GM12878 (cell line): ENCODE data around the gene HIF1AN. TPM values are rescaled to one million over a fixed set of nuclear protein-coding genes. Genes with fewer than 3 reads are reported as not detected.

Experiments
- ATAC-seq: fragments of 200-7000 bp; cut with Tn5 transposase; 3 replicates; pipeline ENCODE4 v1.9.1; 2020; ENCODE audit warnings: mild to moderate bottlenecking, moderate library complexity
- BruUV-seq: library from RNA; stranded (reverse); fragments of 400-500 nt; replicated peaks from 2 replicates; lab custom pipeline; 2021; lab: Mats Ljungman, UMichigan
- CTCF ChIA-PET: fragments of 300-600 bp; sonication (Branson Sonifier 250); formaldehyde crosslinking; extraction: SDS; loops from one replicate; lab custom pipeline; 2021; ENCODE audit warnings: inconsistent platforms; lab: Yijun Ruan, JAX
- POLR2A ChIA-PET: fragments of 350-600 bp; formaldehyde crosslinking; extraction: SDS; loops from one replicate; lab custom pipeline; 2021; ENCODE audit warnings: inconsistent platforms; lab: Charles Lee
- RAD21 ChIA-PET: fragments of 300-600 bp; sonication (Branson Sonifier 250); formaldehyde crosslinking; loops from one replicate; lab custom pipeline; 2023; ENCODE audit warnings: antibody characterized with exemption; ENCODE audit not compliant: unreplicated experiment; lab: Charles Lee
- SMC1A ChIA-PET: fragments of 300-600 bp; sonication (Branson Sonifier 250); formaldehyde crosslinking; loops from one replicate; lab custom pipeline; 2023; ENCODE audit not compliant: unreplicated experiment, uncharacterized antibody; lab: Charles Lee
- DNase-seq: peaks from one replicate; pipeline ENCODE4 v3.0.0-alpha.2; 2011; ENCODE audit warnings: low read depth, low spot score
- FAIRE-seq: peaks from 3 replicates; lab custom pipeline; 2011; peaks lifted over from hg19 to GRCh38; lab: Jason Lieb, UNC
- H2AFZ ChIP-seq: 2 replicates; pipeline ENCODE4 v1.6.0; 2011; ENCODE audit warnings: low read depth, low read length, control low read depth; ENCODE audit not compliant: control insufficient read depth
- H3K27ac ChIP-seq: 2 replicates; pipeline ENCODE4 v1.5.1; 2011; ENCODE audit warnings: control low read depth; ENCODE audit not compliant: control insufficient read depth, insufficient read depth
- H3K27me3 ChIP-seq, 2 experiments: replicated peaks in 1 of 2; 2 replicates each; pipeline versions ENCODE4 v1.6.0 to v1.6.1; 2011; ENCODE audit warnings: low read length in 1 of 2; ENCODE audit not compliant: control insufficient read depth in 2 of 2, insufficient read depth in 2 of 2
- H3K36me3 ChIP-seq, 2 experiments: 2 replicates each; pipeline ENCODE4 v1.5.1; 2011; ENCODE audit warnings: low read length in 1 of 2; ENCODE audit not compliant: control insufficient read depth in 2 of 2, insufficient read depth in 2 of 2
- H3K4me1 ChIP-seq: 2 replicates; pipeline ENCODE4 v1.6.1; 2011; ENCODE audit warnings: mild to moderate bottlenecking, low read length, moderate library complexity, mixed read lengths; ENCODE audit not compliant: control insufficient read depth, insufficient read depth
- H3K4me2 ChIP-seq: 2 replicates; pipeline ENCODE4 v1.6.0; 2011; ENCODE audit warnings: control low read depth; ENCODE audit not compliant: control insufficient read depth, insufficient read depth
- H3K4me3 ChIP-seq: fragments of 200-600 bp; sonication (generic); 2 replicates; pipeline ENCODE4 v1.5.1; 2016
- H3K79me2 ChIP-seq: 2 replicates; pipeline ENCODE4 v1.6.0; 2011; ENCODE audit warnings: low read length; ENCODE audit not compliant: control insufficient read depth, insufficient read depth
- H3K9ac ChIP-seq: 2 replicates; pipeline ENCODE4 v1.8.0; 2011; ENCODE audit warnings: low read length, control low read depth, mixed read lengths; ENCODE audit not compliant: control insufficient read depth, insufficient read depth
- H3K9me3 ChIP-seq: replicated peaks from 3 replicates; pipeline ENCODE4 v1.5.1; 2011; ENCODE audit warnings: mild to moderate bottlenecking, low read length; ENCODE audit not compliant: control insufficient read depth, insufficient read depth
- H4K20me1 ChIP-seq: 2 replicates; pipeline ENCODE4 v1.6.0; 2011; ENCODE audit not compliant: control insufficient read depth, insufficient read depth
- CBX3 ChIP-seq: fragments of 200-600 bp; sonication (generic); IDR thresholded peaks from 2 replicates; pipeline ENCODE4 v1.6.1; 2016; ENCODE audit warnings: low read depth, borderline replicate concordance
- EP300 ChIP-seq, 2 experiments: fragments of 150-350 bp in 1 of 2; IDR thresholded peaks; 2 replicates each; pipeline ENCODE4 v1.6.1; 2011 to 2012; ENCODE audit warnings: low read depth in 2 of 2, low read length in 2 of 2, borderline replicate concordance in 1 of 2, improper control_type of control experiment in 1 of 2, inconsistent platforms in 1 of 2; ENCODE audit not compliant: control insufficient read depth in 1 of 2
- HSF1 ChIP-seq: fragments of 150-350 bp; IDR thresholded peaks from 2 replicates; pipeline ENCODE4 v1.6.1; 2014; ENCODE audit warnings: mild to moderate bottlenecking, low read depth, low read length
- IKZF2 ChIP-seq, 2 experiments: fragments of 450-650 bp; IDR thresholded peaks; 2 replicates each; pipeline ENCODE4 v1.6.1; 2017; ENCODE audit warnings: mild to moderate bottlenecking in 2 of 2, moderate library complexity in 2 of 2
- NFYA ChIP-seq: IDR thresholded peaks from 2 replicates; pipeline ENCODE4 v1.6.1; 2011; ENCODE audit warnings: low read depth, mild to moderate bottlenecking, low read length, improper control_type of control experiment, borderline replicate concordance
- NR2C1 ChIP-seq: fragments of 450-650 bp; IDR thresholded peaks from 2 replicates; pipeline ENCODE4 v1.6.1; 2017; ENCODE audit warnings: antibody characterized with exemption, mild to moderate bottlenecking, moderate library complexity
- POLR2AphosphoS5 ChIP-seq: IDR thresholded peaks from 2 replicates; pipeline ENCODE4 v1.6.1; 2011; ENCODE audit warnings: mild to moderate bottlenecking, low read length, inconsistent platforms
- RAD51 ChIP-seq: fragments of 450-650 bp; IDR thresholded peaks from 2 replicates; pipeline ENCODE4 v1.6.1; 2016; ENCODE audit warnings: moderate library complexity, mild to moderate bottlenecking, inconsistent platforms
- YY1 ChIP-seq: IDR thresholded peaks from 2 replicates; pipeline ENCODE4 v1.6.1; 2011; ENCODE audit warnings: low read depth, mild to moderate bottlenecking, low read length
- WGBS: methylation state at CpG from one replicate; pipeline ENCODE4 v1.1.6; 2016; ENCODE audit warnings: low lambda C conversion rate; ENCODE audit not compliant: insufficient replicate concordance, insufficient coverage; ENCODE audit errors: missing lambda C conversion rate; 5-methylcytosine and 5-hydroxymethylcytosine counted together
- in situ Hi-C: fragments of 300-500 bp; cut with MboI; formaldehyde crosslinking; loops from 9 replicates; pipeline ENCODE4 v1.14.3; 2018; ENCODE audit warnings: mixed read lengths
- intact Hi-C: fragments of 100-400 bp; cut with micrococcal nuclease; formaldehyde crosslinking; loops from one replicate; pipeline ENCODE4 v1.14.2; 2022; ENCODE audit not compliant: unreplicated experiment
- polyA plus RNA-seq, 11 experiments: library from polyadenylated mRNA; depleted of rRNA in 4 of 11; unstranded in 6 of 11; stranded (reverse) in 5 of 11; fragments of >200 nt; fragmentation: Nextera tagmentation in 4 of 11; fragmentation: Illumina TruSeq in 1 of 11; extraction: Ambion mirVana in 4 of 11; extraction: Trizol in 1 of 11; gene quantifications; 1 replicate in 1 of 11; 2 replicates in 10 of 11; pipeline versions ENCODE4 v1.2.1 to v1.2.3, GENCODE V29; 2011 to 2016; ENCODE audit warnings: inconsistent platforms in 2 of 11, missing spikeins in 2 of 11, low read depth in 1 of 11
- total RNA-seq, 4 experiments: library from RNA; depleted of rRNA in 3 of 4; stranded (reverse); fragments of >200 nt in 3 of 4; fragmentation: Illumina TruSeq in 1 of 4; extraction: Trizol in 1 of 4; gene quantifications; 2 replicates each; pipeline versions ENCODE4 v1.2.1 to v1.2.3, GENCODE V29; 2013 to 2021

Gene HIF1AN
- total and polyA plus RNA-seq, 10 of the 15 experiments (the other 5 are each of a cell fraction or from before 2014, with no cell fraction given): 1.9 to 37.2 (median 15.2) TPM

GRCh38 chr10:100528921-100529474 lies 6.7 kb upstream of the HIF1AN start:
- RAD21 ChIA-PET: interaction anchor here (2.4 kb wide), 1 partner anchor 10 kb away, joined by 11 read pairs; no protein-coding TSS in a partner anchor
- H4K20me1 ChIP-seq: no peaks in the 10 kb centered on the region
- H3K4me1 ChIP-seq: peaks cover 3% of the 10 kb centered on the region; the same call in 1 of the 2 replicates
- POLR2A ChIA-PET: no interaction called here
- H3K27ac ChIP-seq: peak overlapping the region; percentile 91
- peak overlapping the region; percentile 98 for H2AFZ ChIP-seq
- TF ChIP-seq IKZF2 (IDR thresholded peaks at IDR 0.05): 0 out of 4 replicates have a peak, but pooled peaks of 1 of the 2 experiments have one; percentile 5
- no peak for TF ChIP-seq CBX3
- TF ChIP-seq YY1: 0 out of 2 replicates have a peak, but pooled peaks have one; percentile 10
- no peak for TF ChIP-seq EP300 (IDR thresholded peaks at IDR 0.05; ENCODE audit: borderline replicate concordance in 1 of 2, control insufficient read depth in 1 of 2, low read depth in 2 of 2, low read length in 2 of 2)
- TF ChIP-seq NFYA: no peak
- 0 out of 2 replicates have a peak, but pooled peaks have one; percentile 3 for TF ChIP-seq POLR2AphosphoS5
- no peak for TF ChIP-seq NR2C1
- TF ChIP-seq HSF1: no peak
- no peak; the same call in 1 of the 2 replicates for TF ChIP-seq RAD51
- intact Hi-C loops: no loop called here
- peak overlapping the region; percentile 98 for H3K9ac ChIP-seq
- peak overlapping the region; percentile 95 for H3K4me3 ChIP-seq
- DNase-seq: no peak
- WGBS: 1% methylated on average over 18 of the region's 18 CpGs
- CTCF ChIA-PET: interaction anchor here (1.5 to 2.8 kb wide), 3 partner anchors 11 to 95 kb away, joined by 3 to 37 read pairs (median 11); no protein-coding TSS in a partner anchor
- no peak for FAIRE-seq
- in situ Hi-C loops: no loop called here
- no peaks in the 10 kb centered on the region; the same call in 2 of the 3 replicates for H3K9me3 ChIP-seq
- H3K4me2 ChIP-seq: peak overlapping the region; percentile 87
- H3K27me3 ChIP-seq: no peaks in the 10 kb centered on the region
- peak; percentile 29 for ATAC-seq
- H3K79me2 ChIP-seq: peaks cover 35% of the 10 kb centered on the region
- SMC1A ChIA-PET: interaction anchor here (2.2 to 3.1 kb wide), 2 partner anchors 12 to 35 kb away, joined by 5 to 23 read pairs; no protein-coding TSS in a partner anchor
- BruUV-seq: no TSS peak
- H3K36me3 ChIP-seq: peaks cover 9 to 26% of the 10 kb centered on the region in 2 experiments
